NB4 (cell line): Measurements from ENCODE around the gene BTC.

Experiments used
- POLR2A ChIP-seq: IDR thresholded peaks from 2 replicates; pipeline ENCODE4 v1.6.1; 2011; ENCODE audit warnings: mild to moderate bottlenecking; ENCODE audit not compliant: insufficient read length; ENCODE audit errors: extremely low read depth
- TF ChIP-seq, protein P1 (sequence below): IDR thresholded peaks from one replicate; pipeline ENCODE4 v1.5.1; 2012; ENCODE audit warnings: low read depth, low read length

GRCh38 chr4:74754218-74754617 lies 40.1 kb downstream of the BTC start:
- TF ChIP-seq, protein P1, sequence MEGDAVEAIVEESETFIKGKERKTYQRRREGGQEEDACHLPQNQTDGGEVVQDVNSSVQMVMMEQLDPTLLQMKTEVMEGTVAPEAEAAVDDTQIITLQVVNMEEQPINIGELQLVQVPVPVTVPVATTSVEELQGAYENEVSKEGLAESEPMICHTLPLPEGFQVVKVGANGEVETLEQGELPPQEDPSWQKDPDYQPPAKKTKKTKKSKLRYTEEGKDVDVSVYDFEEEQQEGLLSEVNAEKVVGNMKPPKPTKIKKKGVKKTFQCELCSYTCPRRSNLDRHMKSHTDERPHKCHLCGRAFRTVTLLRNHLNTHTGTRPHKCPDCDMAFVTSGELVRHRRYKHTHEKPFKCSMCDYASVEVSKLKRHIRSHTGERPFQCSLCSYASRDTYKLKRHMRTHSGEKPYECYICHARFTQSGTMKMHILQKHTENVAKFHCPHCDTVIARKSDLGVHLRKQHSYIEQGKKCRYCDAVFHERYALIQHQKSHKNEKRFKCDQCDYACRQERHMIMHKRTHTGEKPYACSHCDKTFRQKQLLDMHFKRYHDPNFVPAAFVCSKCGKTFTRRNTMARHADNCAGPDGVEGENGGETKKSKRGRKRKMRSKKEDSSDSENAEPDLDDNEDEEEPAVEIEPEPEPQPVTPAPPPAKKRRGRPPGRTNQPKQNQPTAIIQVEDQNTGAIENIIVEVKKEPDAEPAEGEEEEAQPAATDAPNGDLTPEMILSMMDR, result no peak
- no peak for TF ChIP-seq POLR2A
